ENCODE measurements around the gene ITIH5.

DNA sequence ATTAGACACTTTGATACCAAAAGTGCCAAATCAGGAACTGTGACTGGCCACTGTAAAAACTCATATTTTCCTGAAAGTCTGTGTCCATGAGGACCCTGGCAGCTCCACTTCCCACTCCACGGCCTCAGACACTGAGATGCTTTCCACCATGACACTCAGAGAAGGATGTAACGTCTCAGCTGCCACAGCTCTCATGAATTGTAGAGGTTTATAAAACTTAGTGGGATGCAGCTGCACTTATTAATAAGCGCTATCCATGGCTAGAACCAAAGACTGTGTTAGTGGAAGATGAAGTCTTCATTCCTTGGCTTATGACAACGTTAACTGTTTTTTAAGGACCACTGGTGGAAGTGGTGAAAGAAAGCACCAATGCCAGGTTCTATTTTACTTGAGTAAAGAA lies 121.0 kb downstream of the ITIH5 start:
- TF ChIP-seq, protein P1, sequence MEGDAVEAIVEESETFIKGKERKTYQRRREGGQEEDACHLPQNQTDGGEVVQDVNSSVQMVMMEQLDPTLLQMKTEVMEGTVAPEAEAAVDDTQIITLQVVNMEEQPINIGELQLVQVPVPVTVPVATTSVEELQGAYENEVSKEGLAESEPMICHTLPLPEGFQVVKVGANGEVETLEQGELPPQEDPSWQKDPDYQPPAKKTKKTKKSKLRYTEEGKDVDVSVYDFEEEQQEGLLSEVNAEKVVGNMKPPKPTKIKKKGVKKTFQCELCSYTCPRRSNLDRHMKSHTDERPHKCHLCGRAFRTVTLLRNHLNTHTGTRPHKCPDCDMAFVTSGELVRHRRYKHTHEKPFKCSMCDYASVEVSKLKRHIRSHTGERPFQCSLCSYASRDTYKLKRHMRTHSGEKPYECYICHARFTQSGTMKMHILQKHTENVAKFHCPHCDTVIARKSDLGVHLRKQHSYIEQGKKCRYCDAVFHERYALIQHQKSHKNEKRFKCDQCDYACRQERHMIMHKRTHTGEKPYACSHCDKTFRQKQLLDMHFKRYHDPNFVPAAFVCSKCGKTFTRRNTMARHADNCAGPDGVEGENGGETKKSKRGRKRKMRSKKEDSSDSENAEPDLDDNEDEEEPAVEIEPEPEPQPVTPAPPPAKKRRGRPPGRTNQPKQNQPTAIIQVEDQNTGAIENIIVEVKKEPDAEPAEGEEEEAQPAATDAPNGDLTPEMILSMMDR (IDR thresholded peaks at IDR 0.05; ENCODE audit: poor library complexity, severe bottlenecking) = no peak
- TF ChIP-seq TAF1 (IDR thresholded peaks at IDR 0.05; ENCODE audit: low read depth) (no peak), EZH2 (IDR thresholded peaks at IDR 0.05; ENCODE audit: borderline replicate concordance, insufficient read depth, low read length, poor library complexity, severe bottlenecking) (no peak), EP300 (conservative IDR thresholded peaks at IDR 0.05; ENCODE audit: poor library complexity, severe bottlenecking) (no peak), MXI1 (conservative IDR thresholded peaks at IDR 0.05; ENCODE audit: poor library complexity, severe bottlenecking) (no peak)
